ENCODE data around the gene ARHGEF11.

DNA sequence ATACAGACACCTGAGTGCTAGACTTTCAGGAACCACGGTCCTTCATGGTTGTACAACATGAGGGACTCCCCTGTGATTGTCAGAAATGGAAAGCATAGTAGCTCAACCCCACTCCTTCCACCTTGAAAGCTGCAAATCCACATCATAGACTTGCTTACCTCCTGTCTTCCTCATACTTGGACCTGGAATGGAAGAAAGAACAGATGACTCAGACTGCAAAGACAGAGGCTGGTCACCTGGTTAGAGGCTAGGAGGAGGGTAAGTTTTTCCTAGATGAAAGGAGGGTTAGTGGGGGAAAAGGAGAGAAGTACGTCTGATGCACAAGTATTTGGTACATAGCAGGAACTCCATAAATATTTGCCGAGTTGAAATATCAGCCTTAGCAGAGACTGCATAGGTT, 87.9 kb downstream of the ARHGEF11 start:
- TF ChIP-seq, protein P1, sequence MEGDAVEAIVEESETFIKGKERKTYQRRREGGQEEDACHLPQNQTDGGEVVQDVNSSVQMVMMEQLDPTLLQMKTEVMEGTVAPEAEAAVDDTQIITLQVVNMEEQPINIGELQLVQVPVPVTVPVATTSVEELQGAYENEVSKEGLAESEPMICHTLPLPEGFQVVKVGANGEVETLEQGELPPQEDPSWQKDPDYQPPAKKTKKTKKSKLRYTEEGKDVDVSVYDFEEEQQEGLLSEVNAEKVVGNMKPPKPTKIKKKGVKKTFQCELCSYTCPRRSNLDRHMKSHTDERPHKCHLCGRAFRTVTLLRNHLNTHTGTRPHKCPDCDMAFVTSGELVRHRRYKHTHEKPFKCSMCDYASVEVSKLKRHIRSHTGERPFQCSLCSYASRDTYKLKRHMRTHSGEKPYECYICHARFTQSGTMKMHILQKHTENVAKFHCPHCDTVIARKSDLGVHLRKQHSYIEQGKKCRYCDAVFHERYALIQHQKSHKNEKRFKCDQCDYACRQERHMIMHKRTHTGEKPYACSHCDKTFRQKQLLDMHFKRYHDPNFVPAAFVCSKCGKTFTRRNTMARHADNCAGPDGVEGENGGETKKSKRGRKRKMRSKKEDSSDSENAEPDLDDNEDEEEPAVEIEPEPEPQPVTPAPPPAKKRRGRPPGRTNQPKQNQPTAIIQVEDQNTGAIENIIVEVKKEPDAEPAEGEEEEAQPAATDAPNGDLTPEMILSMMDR (IDR thresholded peaks at IDR 0.05; ENCODE audit: low read depth, low read length), result no peak
- no peak for TF ChIP-seq POLR2A (IDR thresholded peaks at IDR 0.05; ENCODE audit: extremely low read depth, insufficient read length)

All from NB4 (cell line).